Measurements from ENCODE around the gene POF1B. TPM values are rescaled to one million over a fixed set of nuclear protein-coding genes. Genes with fewer than 3 reads are reported as not detected.

The POF1B gene, protein sequence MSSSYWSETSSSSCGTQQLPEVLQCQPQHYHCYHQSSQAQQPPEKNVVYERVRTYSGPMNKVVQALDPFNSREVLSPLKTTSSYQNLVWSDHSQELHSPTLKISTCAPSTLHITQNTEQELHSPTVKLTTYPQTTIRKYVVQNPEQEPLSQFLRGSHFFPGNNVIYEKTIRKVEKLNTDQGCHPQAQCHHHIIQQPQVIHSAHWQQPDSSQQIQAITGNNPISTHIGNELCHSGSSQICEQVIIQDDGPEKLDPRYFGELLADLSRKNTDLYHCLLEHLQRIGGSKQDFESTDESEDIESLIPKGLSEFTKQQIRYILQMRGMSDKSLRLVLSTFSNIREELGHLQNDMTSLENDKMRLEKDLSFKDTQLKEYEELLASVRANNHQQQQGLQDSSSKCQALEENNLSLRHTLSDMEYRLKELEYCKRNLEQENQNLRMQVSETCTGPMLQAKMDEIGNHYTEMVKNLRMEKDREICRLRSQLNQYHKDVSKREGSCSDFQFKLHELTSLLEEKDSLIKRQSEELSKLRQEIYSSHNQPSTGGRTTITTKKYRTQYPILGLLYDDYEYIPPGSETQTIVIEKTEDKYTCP
- not detected in 2 replicates for total RNA-seq

GRCh38 chrX:85379174-85379907, at the start of gene POF1B:
TSS of gene POF1B (minus strand) at chrX:85379665. CDS start at chrX:85379454, 211 bp downstream.

DNA sequence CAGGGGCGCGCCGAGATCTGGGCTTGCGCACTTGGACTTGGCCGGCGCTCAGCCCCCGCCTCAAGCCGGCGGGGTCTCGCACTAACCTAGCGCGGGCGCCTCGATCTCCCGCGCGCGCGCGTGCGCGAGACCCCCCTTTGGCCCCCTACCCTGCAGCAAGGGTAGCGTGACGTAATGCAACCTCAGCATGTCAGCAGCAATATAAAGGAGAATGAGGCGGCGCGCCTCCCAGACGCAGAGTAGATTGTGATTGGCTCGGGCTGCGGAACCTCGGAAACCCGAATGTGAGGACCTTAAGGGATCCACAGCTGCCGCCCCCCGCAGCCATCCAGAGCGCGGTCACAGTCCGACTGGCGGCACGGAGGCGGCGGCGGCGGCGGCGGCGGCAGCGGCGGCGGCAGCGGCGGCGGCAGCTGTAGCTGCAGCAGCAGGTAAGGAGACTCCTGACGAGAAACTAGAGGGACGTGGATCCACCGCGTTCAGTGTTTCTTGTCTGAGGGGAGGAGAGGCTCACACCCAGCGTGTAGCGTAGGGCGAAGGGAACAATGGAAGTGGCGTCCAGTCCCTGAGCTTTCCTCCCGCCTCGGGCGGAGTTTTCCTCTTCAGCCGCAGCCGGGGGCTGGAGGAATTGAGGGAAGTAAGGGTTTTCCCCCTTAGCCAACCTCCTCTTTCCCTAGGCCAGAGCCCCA, 135.6 kb downstream of the POF1B start, which contains the start of the genes SATL1 and ZNF711:
TSS of gene SATL1 (minus strand) at position 19 of the 689 bp plus-strand sequence. CDS start 134,811 bp downstream, outside the sequence.
TSS of gene ZNF711 (plus strand) at position 231 of the 689 bp plus-strand sequence. CDS start 3,582 bp downstream, outside the sequence.

Other genes with a start within 250 kb of the POF1B start
- gene SATL1, start 135.9 kb downstream of the POF1B start, total RNA-seq = not detected in 2 replicates
- gene ZNF711, start 135.7 kb downstream of the POF1B start, total RNA-seq = under 0.01 and 0.20 TPM in 2 replicates

All from subcutaneous preadipocyte (primary cell).